GM12878 (cell line): ENCODE results near the gene UBE2F. TPM values are rescaled to one million over a fixed set of nuclear protein-coding genes. Genes with fewer than 3 reads are reported as not detected.

Experiments used
- ATAC-seq: fragments of 200-7000 bp; cut with Tn5 transposase; 3 replicates; pipeline ENCODE4 v1.9.1; 2020; ENCODE audit warnings: mild to moderate bottlenecking, moderate library complexity
- BruUV-seq: library from RNA; stranded (reverse); fragments of 400-500 nt; replicated peaks from 2 replicates; lab custom pipeline; 2021; lab: Mats Ljungman, UMichigan
- CTCF ChIA-PET: fragments of 300-600 bp; sonication (Branson Sonifier 250); formaldehyde crosslinking; extraction: SDS; loops from one replicate; lab custom pipeline; 2021; ENCODE audit warnings: inconsistent platforms; lab: Yijun Ruan, JAX
- POLR2A ChIA-PET: fragments of 350-600 bp; formaldehyde crosslinking; extraction: SDS; loops from one replicate; lab custom pipeline; 2021; ENCODE audit warnings: inconsistent platforms; lab: Charles Lee
- RAD21 ChIA-PET: fragments of 300-600 bp; sonication (Branson Sonifier 250); formaldehyde crosslinking; loops from one replicate; lab custom pipeline; 2023; ENCODE audit warnings: antibody characterized with exemption; ENCODE audit not compliant: unreplicated experiment; lab: Charles Lee
- SMC1A ChIA-PET: fragments of 300-600 bp; sonication (Branson Sonifier 250); formaldehyde crosslinking; loops from one replicate; lab custom pipeline; 2023; ENCODE audit not compliant: unreplicated experiment, uncharacterized antibody; lab: Charles Lee
- DNase-seq: peaks from one replicate; pipeline ENCODE4 v3.0.0-alpha.2; 2011; ENCODE audit warnings: low read depth, low spot score
- FAIRE-seq: peaks from 3 replicates; lab custom pipeline; 2011; peaks lifted over from hg19 to GRCh38; lab: Jason Lieb, UNC
- H2AFZ ChIP-seq: 2 replicates; pipeline ENCODE4 v1.6.0; 2011; ENCODE audit warnings: low read depth, low read length, control low read depth; ENCODE audit not compliant: control insufficient read depth
- H3K27ac ChIP-seq: 2 replicates; pipeline ENCODE4 v1.5.1; 2011; ENCODE audit warnings: control low read depth; ENCODE audit not compliant: control insufficient read depth, insufficient read depth
- H3K27me3 ChIP-seq, 2 experiments: replicated peaks in 1 of 2; 2 replicates each; pipeline versions ENCODE4 v1.6.0 to v1.6.1; 2011; ENCODE audit warnings: low read length in 1 of 2; ENCODE audit not compliant: control insufficient read depth in 2 of 2, insufficient read depth in 2 of 2
- H3K36me3 ChIP-seq, 2 experiments: 2 replicates each; pipeline ENCODE4 v1.5.1; 2011; ENCODE audit warnings: low read length in 1 of 2; ENCODE audit not compliant: control insufficient read depth in 2 of 2, insufficient read depth in 2 of 2
- H3K4me1 ChIP-seq: 2 replicates; pipeline ENCODE4 v1.6.1; 2011; ENCODE audit warnings: mild to moderate bottlenecking, low read length, moderate library complexity, mixed read lengths; ENCODE audit not compliant: control insufficient read depth, insufficient read depth
- H3K4me2 ChIP-seq: 2 replicates; pipeline ENCODE4 v1.6.0; 2011; ENCODE audit warnings: control low read depth; ENCODE audit not compliant: control insufficient read depth, insufficient read depth
- H3K4me3 ChIP-seq: fragments of 200-600 bp; sonication (generic); 2 replicates; pipeline ENCODE4 v1.5.1; 2016
- H3K79me2 ChIP-seq: 2 replicates; pipeline ENCODE4 v1.6.0; 2011; ENCODE audit warnings: low read length; ENCODE audit not compliant: control insufficient read depth, insufficient read depth
- H3K9ac ChIP-seq: 2 replicates; pipeline ENCODE4 v1.8.0; 2011; ENCODE audit warnings: low read length, control low read depth, mixed read lengths; ENCODE audit not compliant: control insufficient read depth, insufficient read depth
- H3K9me3 ChIP-seq: replicated peaks from 3 replicates; pipeline ENCODE4 v1.5.1; 2011; ENCODE audit warnings: mild to moderate bottlenecking, low read length; ENCODE audit not compliant: control insufficient read depth, insufficient read depth
- H4K20me1 ChIP-seq: 2 replicates; pipeline ENCODE4 v1.6.0; 2011; ENCODE audit not compliant: control insufficient read depth, insufficient read depth
- BHLHE40 ChIP-seq, 2 experiments: fragments of 450-650 bp in 1 of 2; IDR thresholded peaks; 2 replicates each; pipeline ENCODE4 v1.6.1; 2011 to 2017; ENCODE audit warnings: low read depth in 2 of 2, borderline replicate concordance in 1 of 2, improper control_type of control experiment in 1 of 2, low read length in 1 of 2, mild to moderate bottlenecking in 1 of 2
- JUND ChIP-seq: IDR thresholded peaks from 2 replicates; pipeline ENCODE4 v1.6.1; 2012; ENCODE audit warnings: low read depth, mild to moderate bottlenecking, low read length, improper control_type of control experiment, moderate library complexity
- MXI1 ChIP-seq: fragments of 150-350 bp; IDR thresholded peaks from 2 replicates; pipeline ENCODE4 v1.6.1; 2011; ENCODE audit warnings: low read depth, mild to moderate bottlenecking, inconsistent platforms, low read length, improper control_type of control experiment
- NR2C1 ChIP-seq: fragments of 450-650 bp; IDR thresholded peaks from 2 replicates; pipeline ENCODE4 v1.6.1; 2017; ENCODE audit warnings: antibody characterized with exemption, mild to moderate bottlenecking, moderate library complexity
- NR2F1 ChIP-seq: fragments of 450-650 bp; conservative IDR thresholded peaks from 2 replicates; pipeline ENCODE4 v1.6.1; 2017; ENCODE audit warnings: mild to moderate bottlenecking
- RAD51 ChIP-seq: fragments of 450-650 bp; IDR thresholded peaks from 2 replicates; pipeline ENCODE4 v1.6.1; 2016; ENCODE audit warnings: moderate library complexity, mild to moderate bottlenecking, inconsistent platforms
- WGBS: methylation state at CpG from one replicate; pipeline ENCODE4 v1.1.6; 2016; ENCODE audit warnings: low lambda C conversion rate; ENCODE audit not compliant: insufficient replicate concordance, insufficient coverage; ENCODE audit errors: missing lambda C conversion rate; 5-methylcytosine and 5-hydroxymethylcytosine counted together
- in situ Hi-C: fragments of 300-500 bp; cut with MboI; formaldehyde crosslinking; loops from 9 replicates; pipeline ENCODE4 v1.14.3; 2018; ENCODE audit warnings: mixed read lengths
- intact Hi-C: fragments of 100-400 bp; cut with micrococcal nuclease; formaldehyde crosslinking; loops from one replicate; pipeline ENCODE4 v1.14.2; 2022; ENCODE audit not compliant: unreplicated experiment
- polyA plus RNA-seq, 11 experiments: library from polyadenylated mRNA; depleted of rRNA in 4 of 11; unstranded in 6 of 11; stranded (reverse) in 5 of 11; fragments of >200 nt; fragmentation: Nextera tagmentation in 4 of 11; fragmentation: Illumina TruSeq in 1 of 11; extraction: Ambion mirVana in 4 of 11; extraction: Trizol in 1 of 11; gene quantifications; 1 replicate in 1 of 11; 2 replicates in 10 of 11; pipeline versions ENCODE4 v1.2.1 to v1.2.3, GENCODE V29; 2011 to 2016; ENCODE audit warnings: inconsistent platforms in 2 of 11, missing spikeins in 2 of 11, low read depth in 1 of 11
- total RNA-seq, 4 experiments: library from RNA; depleted of rRNA in 3 of 4; stranded (reverse); fragments of >200 nt in 3 of 4; fragmentation: Illumina TruSeq in 1 of 4; extraction: Trizol in 1 of 4; gene quantifications; 2 replicates each; pipeline versions ENCODE4 v1.2.1 to v1.2.3, GENCODE V29; 2013 to 2021
- TF ChIP-seq, protein P1 (sequence below): fragments of 450-650 bp; IDR thresholded peaks from 2 replicates; pipeline ENCODE4 v1.6.1; 2016; ENCODE audit warnings: mild to moderate bottlenecking
- TF ChIP-seq, protein P2 (sequence below): IDR thresholded peaks from 2 replicates; pipeline ENCODE4 v1.6.1; 2011; ENCODE audit warnings: low read depth, mild to moderate bottlenecking, low read length, moderate library complexity, borderline replicate concordance; ENCODE audit errors: extremely low read depth
- TF ChIP-seq, protein P3 (sequence below): fragments of 450-650 bp; IDR thresholded peaks from 2 replicates; pipeline ENCODE4 v1.6.1; 2017; ENCODE audit warnings: borderline replicate concordance

UBE2F gene
- total and polyA plus RNA-seq, 10 of the 15 experiments (the other 5 are each of a cell fraction or from before 2014, with no cell fraction given): 12.3 to 64.4 (median 31.5) TPM

DNA sequence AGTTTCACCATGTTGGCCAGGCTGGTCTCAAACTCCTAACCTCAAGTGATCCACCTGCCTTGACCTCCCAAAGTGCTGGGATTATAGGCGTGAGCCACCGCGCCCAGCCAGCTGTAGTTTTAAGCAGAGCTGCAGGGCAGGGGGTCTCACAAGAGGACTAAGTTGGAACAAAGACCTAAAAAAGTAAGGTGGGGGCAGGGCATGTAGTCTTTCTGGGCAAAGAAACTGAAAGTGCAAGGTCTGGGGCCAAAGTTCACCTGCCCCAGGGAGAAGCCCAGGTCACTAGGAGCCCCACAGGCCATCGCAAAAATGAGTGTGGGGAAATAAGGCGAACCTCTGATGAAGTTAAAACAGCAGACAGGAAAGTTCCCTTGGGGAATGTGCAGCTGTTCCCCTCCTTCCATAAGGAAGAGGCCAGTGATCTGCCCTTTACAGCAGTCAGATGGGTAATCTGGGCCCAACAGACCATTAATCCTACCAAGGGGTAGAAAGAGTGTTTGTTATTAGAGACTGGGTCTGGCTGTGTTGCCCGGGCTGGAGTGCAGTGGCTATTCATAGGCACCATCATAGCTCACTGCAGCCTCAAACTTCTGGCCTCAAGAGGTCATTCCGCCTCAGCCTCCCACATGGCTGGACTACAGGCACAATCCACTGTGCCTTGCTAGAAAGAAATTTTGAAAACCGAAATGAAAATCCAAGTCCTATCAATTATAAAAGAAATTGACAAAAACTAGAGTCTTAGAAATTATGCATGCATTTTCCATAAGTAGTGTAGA, 96.8 kb downstream of the UBE2F start:
- TF ChIP-seq NR2F1: peak; percentile 95
- TF ChIP-seq NR2C1: peak; percentile 79
- no peak for TF ChIP-seq MXI1
- TF ChIP-seq, all 136 proteins: peak for 2
- BruUV-seq: no TSS peak
- ChIA-PET RAD21 (interaction anchor here (0.6 to 1.6 kb wide), 4 partner anchors 10 to 88 kb away, joined by 3 to 6 read pairs (median 4); no protein-coding TSS in a partner anchor), SMC1A (interaction anchor here (1.3 to 4.4 kb wide), 4 partner anchors 10 to 45 kb away, joined by 4 to 15 read pairs (median 5); no protein-coding TSS in a partner anchor), CTCF (interaction anchor here (1.0 to 1.2 kb wide), 2 partner anchors 25 to 43 kb away, joined by 3 read pairs; no protein-coding TSS in a partner anchor), POLR2A (interaction anchor here (1.2 to 2.7 kb wide), 4 partner anchors 11 to 141 kb away, joined by 4 to 9 read pairs (median 6); no protein-coding TSS in a partner anchor)
- WGBS: 91% methylated on average over 8 of the region's 8 CpGs
- DNase-seq (no peak), ATAC-seq (no peak), FAIRE-seq (no peak)
- no peaks in the 10 kb centered on the region; the same call in 2 of the 3 replicates for H3K9me3 ChIP-seq
- in situ Hi-C loops: no loop called here
- H3K9ac ChIP-seq: no peak overlapping the region
- H3K27ac ChIP-seq: no peak overlapping the region
- H3K4me3 ChIP-seq: 0 out of 2 replicates have a peak overlapping the region, but pooled peaks have one; percentile 96
- H3K36me3 ChIP-seq: peaks cover 6 to 22% of the 10 kb centered on the region in 2 experiments; a peak in 3 of 4 replicates
- intact Hi-C loops: loop anchor here (5.0 to 10.0 kb wide), 3 partner anchors 44 to 369 kb away; partner anchors contain the start of gene UBE2F
- H3K4me1 ChIP-seq: peaks cover 5% of the 10 kb centered on the region
- peak overlapping the region; percentile 7; the same call in 1 of the 2 replicates for H3K4me2 ChIP-seq
- no peaks in the 10 kb centered on the region for H3K27me3 ChIP-seq
- peaks cover 32% of the 10 kb centered on the region for H3K79me2 ChIP-seq
- no peaks in the 10 kb centered on the region for H4K20me1 ChIP-seq
- no peak overlapping the region for H2AFZ ChIP-seq

DNA sequence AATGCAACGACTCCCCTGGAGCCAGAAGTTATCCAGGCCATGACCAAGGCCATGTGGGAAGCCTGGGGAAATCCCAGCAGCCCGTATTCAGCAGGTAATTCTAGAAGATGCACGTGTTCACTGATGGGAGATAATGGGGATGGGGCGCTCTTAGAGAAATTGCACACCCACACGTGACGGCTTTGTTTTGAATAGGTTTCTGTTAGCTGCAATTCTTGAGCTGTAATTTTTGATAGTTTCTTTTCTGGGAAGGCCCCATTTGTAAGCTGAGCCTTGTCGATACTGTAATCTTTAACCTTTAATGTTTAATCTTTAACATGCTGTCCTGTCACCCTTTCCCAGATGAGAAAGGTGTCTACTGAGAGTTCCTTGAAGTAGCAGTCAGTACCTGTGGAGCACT, 97.6 kb downstream of the UBE2F start:
- Histone ChIP-seq H4K20me1 (no peaks in the 10 kb centered on the region), H3K9me3 (no peaks in the 10 kb centered on the region; the same call in 2 of the 3 replicates), H3K4me2 (peak overlapping the region; percentile 20; the same call in 1 of the 2 replicates), H3K4me3 (no peak overlapping the region), H3K79me2 (peaks cover 32% of the 10 kb centered on the region), H3K27ac (no peak overlapping the region; the same call in 1 of the 2 replicates), H2AFZ (no peak overlapping the region), H3K9ac (no peak overlapping the region), H3K4me1 (peaks cover 8% of the 10 kb centered on the region), H3K36me3 (peaks cover 7 to 22% of the 10 kb centered on the region in 2 experiments; a peak in 3 of 4 replicates), H3K27me3 (no peaks in the 10 kb centered on the region)
- WGBS: 94% methylated on average over 7 of the region's 7 CpGs
- ChIA-PET SMC1A (interaction anchor here (1.3 to 4.4 kb wide), 5 partner anchors 9 to 71 kb away, joined by 3 to 15 read pairs (median 4); no protein-coding TSS in a partner anchor), CTCF (interaction anchor here (0.8 to 1.4 kb wide), 5 partner anchors 9 to 96 kb away, joined by 3 read pairs; no protein-coding TSS in a partner anchor), POLR2A (interaction anchor here (1.2 to 2.7 kb wide), 4 partner anchors 10 to 140 kb away, joined by 4 to 9 read pairs (median 6); no protein-coding TSS in a partner anchor), RAD21 (interaction anchor here (0.6 to 1.6 kb wide), 5 partner anchors 9 to 88 kb away, joined by 3 to 6 read pairs (median 5); no protein-coding TSS in a partner anchor)
- TF ChIP-seq, protein P1, sequence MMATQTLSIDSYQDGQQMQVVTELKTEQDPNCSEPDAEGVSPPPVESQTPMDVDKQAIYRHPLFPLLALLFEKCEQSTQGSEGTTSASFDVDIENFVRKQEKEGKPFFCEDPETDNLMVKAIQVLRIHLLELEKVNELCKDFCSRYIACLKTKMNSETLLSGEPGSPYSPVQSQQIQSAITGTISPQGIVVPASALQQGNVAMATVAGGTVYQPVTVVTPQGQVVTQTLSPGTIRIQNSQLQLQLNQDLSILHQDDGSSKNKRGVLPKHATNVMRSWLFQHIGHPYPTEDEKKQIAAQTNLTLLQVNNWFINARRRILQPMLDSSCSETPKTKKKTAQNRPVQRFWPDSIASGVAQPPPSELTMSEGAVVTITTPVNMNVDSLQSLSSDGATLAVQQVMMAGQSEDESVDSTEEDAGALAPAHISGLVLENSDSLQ: no peak
- TF ChIP-seq, protein P2, sequence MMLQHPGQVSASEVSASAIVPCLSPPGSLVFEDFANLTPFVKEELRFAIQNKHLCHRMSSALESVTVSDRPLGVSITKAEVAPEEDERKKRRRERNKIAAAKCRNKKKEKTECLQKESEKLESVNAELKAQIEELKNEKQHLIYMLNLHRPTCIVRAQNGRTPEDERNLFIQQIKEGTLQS: no peak
- TF ChIP-seq JUND (no peak), RAD51 (peak; percentile 52; the same call in 1 of the 2 replicates), BHLHE40 (IDR thresholded peaks at IDR 0.05; ENCODE audit: borderline replicate concordance in 1 of 2, low read depth in 2 of 2, low read length in 1 of 2) (peak; percentile 35 to 73; a peak in 3 of 4 replicates)
- TF ChIP-seq, protein P3, sequence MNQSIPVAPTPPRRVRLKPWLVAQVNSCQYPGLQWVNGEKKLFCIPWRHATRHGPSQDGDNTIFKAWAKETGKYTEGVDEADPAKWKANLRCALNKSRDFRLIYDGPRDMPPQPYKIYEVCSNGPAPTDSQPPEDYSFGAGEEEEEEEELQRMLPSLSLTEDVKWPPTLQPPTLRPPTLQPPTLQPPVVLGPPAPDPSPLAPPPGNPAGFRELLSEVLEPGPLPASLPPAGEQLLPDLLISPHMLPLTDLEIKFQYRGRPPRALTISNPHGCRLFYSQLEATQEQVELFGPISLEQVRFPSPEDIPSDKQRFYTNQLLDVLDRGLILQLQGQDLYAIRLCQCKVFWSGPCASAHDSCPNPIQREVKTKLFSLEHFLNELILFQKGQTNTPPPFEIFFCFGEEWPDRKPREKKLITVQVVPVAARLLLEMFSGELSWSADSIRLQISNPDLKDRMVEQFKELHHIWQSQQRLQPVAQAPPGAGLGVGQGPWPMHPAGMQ: no peak
- no TSS peak for BruUV-seq
- in situ Hi-C loops (no loop called here), intact Hi-C loops (loop anchor here (5.0 to 10.0 kb wide), 3 partner anchors 43 to 370 kb away; partner anchors contain the start of gene UBE2F)
- no peak for DNase-seq
- FAIRE-seq: no peak
- ATAC-seq: no peak
